OCI-LY3 (cell line): ENCODE data around the gene HEXIM2.

Experiments
- EZH2phosphoT487 ChIP-seq: fragments of 200-600 bp; shearing (Covaris generic); IDR thresholded peaks from 2 replicates; pipeline ENCODE4 v1.6.1; 2018; ENCODE audit warnings: antibody characterized with exemption, mixed run types, low read depth
- TF ChIP-seq, protein P1 (sequence below): fragments of 200-600, 300-600 bp; sonication (generic); IDR thresholded peaks from 2 replicates; pipeline ENCODE4 v1.5.1; 2014; ENCODE audit warnings: antibody characterized with exemption, low read length, low read depth

DNA sequence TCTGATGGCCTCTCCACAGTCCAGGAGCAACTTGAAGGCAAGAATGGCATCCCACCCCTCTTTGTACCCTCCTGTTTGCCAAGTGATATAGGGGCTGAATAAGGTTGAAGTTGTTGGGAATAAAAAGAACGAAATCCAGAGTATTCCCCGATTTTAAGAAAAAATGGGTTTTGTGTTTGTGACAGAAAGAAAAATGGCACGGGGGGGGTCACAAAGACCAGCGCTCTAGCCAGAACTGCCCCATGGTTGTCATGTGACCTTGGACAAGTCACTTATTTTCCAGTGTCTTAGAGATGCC is 15.1 kb upstream of the HEXIM2 start:
- TF ChIP-seq, protein P1, sequence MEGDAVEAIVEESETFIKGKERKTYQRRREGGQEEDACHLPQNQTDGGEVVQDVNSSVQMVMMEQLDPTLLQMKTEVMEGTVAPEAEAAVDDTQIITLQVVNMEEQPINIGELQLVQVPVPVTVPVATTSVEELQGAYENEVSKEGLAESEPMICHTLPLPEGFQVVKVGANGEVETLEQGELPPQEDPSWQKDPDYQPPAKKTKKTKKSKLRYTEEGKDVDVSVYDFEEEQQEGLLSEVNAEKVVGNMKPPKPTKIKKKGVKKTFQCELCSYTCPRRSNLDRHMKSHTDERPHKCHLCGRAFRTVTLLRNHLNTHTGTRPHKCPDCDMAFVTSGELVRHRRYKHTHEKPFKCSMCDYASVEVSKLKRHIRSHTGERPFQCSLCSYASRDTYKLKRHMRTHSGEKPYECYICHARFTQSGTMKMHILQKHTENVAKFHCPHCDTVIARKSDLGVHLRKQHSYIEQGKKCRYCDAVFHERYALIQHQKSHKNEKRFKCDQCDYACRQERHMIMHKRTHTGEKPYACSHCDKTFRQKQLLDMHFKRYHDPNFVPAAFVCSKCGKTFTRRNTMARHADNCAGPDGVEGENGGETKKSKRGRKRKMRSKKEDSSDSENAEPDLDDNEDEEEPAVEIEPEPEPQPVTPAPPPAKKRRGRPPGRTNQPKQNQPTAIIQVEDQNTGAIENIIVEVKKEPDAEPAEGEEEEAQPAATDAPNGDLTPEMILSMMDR = no peak
- TF ChIP-seq EZH2phosphoT487 = no peak
